Measurements from ENCODE around the gene OR51B5. TPM values are rescaled to one million over a fixed set of nuclear protein-coding genes. Genes with fewer than 3 reads are reported as not detected.
A peak's percentile ranks its signal among the peaks of the same experiment; 100 is the strongest.

OR51B5 gene
- total and polyA plus RNA-seq, 2 donors (not counting 1 experiment from before 2014, with no cell fraction given) = 0.06 to 0.17 TPM

DNA sequence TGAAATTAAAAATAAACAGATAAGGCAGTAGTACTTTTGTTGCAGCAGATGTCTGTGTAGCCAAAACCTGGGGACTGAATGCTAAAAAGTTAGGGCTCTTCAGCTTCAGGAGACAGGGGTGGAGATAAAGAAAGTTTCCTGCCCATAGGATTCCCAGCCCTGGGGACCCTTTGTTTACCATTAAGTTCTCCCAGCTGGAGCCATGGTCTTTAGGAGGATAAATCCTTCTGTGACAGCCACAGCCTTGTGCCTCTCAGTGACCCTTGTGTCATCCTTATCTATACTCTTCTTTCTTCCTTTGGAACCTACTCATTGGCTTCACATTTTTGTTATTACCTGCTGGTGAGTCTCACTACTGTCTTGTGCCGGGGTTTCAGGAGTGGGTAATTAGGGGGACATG, 40.3 kb upstream of the OR51B5 start, which contains the start of gene OR51M1:
Gene OR51M1 (plus strand): TSS at position 237 of the 400 bp plus-strand sequence. CDS start 5,587 bp downstream, outside the sequence.
- DNase-seq (ENCODE audit: low read depth in 2 of 2) = no peak
- no peaks in the 10 kb centered on the region for H3K4me1 ChIP-seq (ENCODE audit: control insufficient read depth, extremely low read depth, insufficient read depth, low read length)
- H3K36me3 ChIP-seq (ENCODE audit: control insufficient read depth, insufficient read depth, low read length) = no peaks in the 10 kb centered on the region
- no peaks in the 10 kb centered on the region for H3K27me3 ChIP-seq (ENCODE audit: control insufficient read depth, insufficient read depth, low read length)
- no peaks in the 10 kb centered on the region for H3K79me2 ChIP-seq (ENCODE audit: control insufficient read depth, insufficient read depth, low read length)
- H2AFZ ChIP-seq (ENCODE audit: low read length) = no peak within 1 kb of the TSS
- H3K9me3 ChIP-seq (ENCODE audit: control insufficient read depth, insufficient read depth, low read depth, low read length) = no peaks in the 10 kb centered on the region
- TF ChIP-seq CTCF (conservative IDR thresholded peaks at IDR 0.05 in 1 of 2, IDR thresholded peaks at IDR 0.05 in 1 of 2; ENCODE audit: low read depth in 1 of 2, low read length in 2 of 2) = no peak
- H3K27ac ChIP-seq (ENCODE audit: insufficient read depth, low read length) = no peak within 1 kb of the TSS
- no peaks in the 10 kb centered on the region for H4K20me1 ChIP-seq (ENCODE audit: control insufficient read depth, extremely low read depth, insufficient read depth, low read length)
- H3K4me3 ChIP-seq (replicated peaks in 1 of 4; ENCODE audit: control extremely low read depth in 1 of 4, insufficient read depth in 1 of 4, low read depth in 3 of 4, low read length in 4 of 4) = no peak within 1 kb of the TSS
- no peak within 1 kb of the TSS for H3K9ac ChIP-seq (ENCODE audit: insufficient read depth, low read length)
- no peak within 1 kb of the TSS for H3K4me2 ChIP-seq (ENCODE audit: extremely low read depth, insufficient read depth, low read length)

DNA sequence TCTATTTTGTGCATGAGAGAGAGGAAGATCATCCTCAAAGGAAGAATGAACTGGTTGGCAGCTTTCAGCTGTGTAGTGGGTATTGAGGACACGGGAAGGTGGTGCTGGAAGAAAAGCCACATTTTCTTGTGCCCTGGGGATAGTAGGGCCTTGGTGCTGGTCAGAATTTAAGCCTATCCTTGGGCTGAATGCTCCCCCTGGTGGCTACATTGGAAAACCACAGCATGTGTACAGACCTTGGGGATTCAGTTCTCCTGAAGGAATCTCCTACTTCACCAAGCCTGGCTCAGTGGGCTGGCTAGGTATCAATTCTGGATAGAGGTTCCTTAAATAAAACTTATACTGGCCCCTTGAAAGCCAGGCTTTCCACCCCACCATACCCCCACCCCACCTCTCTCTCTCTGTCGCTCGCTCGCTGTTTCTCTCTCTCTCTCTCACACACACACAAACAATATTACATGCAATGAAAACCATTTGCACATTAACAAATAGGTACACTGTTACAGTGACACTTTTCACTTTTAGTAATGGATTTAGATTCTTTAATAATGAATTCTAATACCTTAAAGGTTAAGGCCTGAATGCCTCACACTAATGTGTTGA, 37.5 kb upstream of the OR51B5 start:
- Histone ChIP-seq H3K4me2 (ENCODE audit: extremely low read depth, insufficient read depth, low read length) (no peak overlapping the region), H4K20me1 (ENCODE audit: control insufficient read depth, extremely low read depth, insufficient read depth, low read length) (no peaks in the 10 kb centered on the region), H3K27me3 (ENCODE audit: control insufficient read depth, insufficient read depth, low read length) (no peaks in the 10 kb centered on the region), H3K4me3 (replicated peaks in 1 of 4; ENCODE audit: control extremely low read depth in 1 of 4, insufficient read depth in 1 of 4, low read depth in 3 of 4, low read length in 4 of 4) (no peak overlapping the region), H3K36me3 (ENCODE audit: control insufficient read depth, insufficient read depth, low read length) (no peaks in the 10 kb centered on the region), H3K9ac (ENCODE audit: insufficient read depth, low read length) (no peak overlapping the region), H3K79me2 (ENCODE audit: control insufficient read depth, insufficient read depth, low read length) (no peaks in the 10 kb centered on the region), H3K9me3 (ENCODE audit: control insufficient read depth, insufficient read depth, low read depth, low read length) (no peaks in the 10 kb centered on the region), H3K27ac (ENCODE audit: insufficient read depth, low read length) (no peak overlapping the region), H3K4me1 (ENCODE audit: control insufficient read depth, extremely low read depth, insufficient read depth, low read length) (no peaks in the 10 kb centered on the region), H2AFZ (ENCODE audit: low read length) (peak overlapping the region; percentile 63)
- peak; percentile 49 to 79 for DNase-seq (ENCODE audit: low read depth in 2 of 2)
- TF ChIP-seq EZH2 (IDR thresholded peaks at IDR 0.05; ENCODE audit: low read length, missing control alignments) (no peak), CTCF (conservative IDR thresholded peaks at IDR 0.05 in 1 of 2, IDR thresholded peaks at IDR 0.05 in 1 of 2; ENCODE audit: low read depth in 1 of 2, low read length in 2 of 2) (peak; percentile 91)

GRCh38 chr11:5369789-5370188, 26.5 kb upstream of the OR51B5 start:
- Histone ChIP-seq H3K79me2 (ENCODE audit: control insufficient read depth, insufficient read depth, low read length) (no peaks in the 10 kb centered on the region), H3K4me2 (ENCODE audit: extremely low read depth, insufficient read depth, low read length) (no peak overlapping the region), H3K4me1 (ENCODE audit: control insufficient read depth, extremely low read depth, insufficient read depth, low read length) (peaks cover 14% of the 10 kb centered on the region), H3K36me3 (ENCODE audit: control insufficient read depth, insufficient read depth, low read length) (no peaks in the 10 kb centered on the region), H3K9ac (ENCODE audit: insufficient read depth, low read length) (no peak overlapping the region), H3K9me3 (ENCODE audit: control insufficient read depth, insufficient read depth, low read depth, low read length) (no peaks in the 10 kb centered on the region), H4K20me1 (ENCODE audit: control insufficient read depth, extremely low read depth, insufficient read depth, low read length) (no peaks in the 10 kb centered on the region), H3K27ac (ENCODE audit: insufficient read depth, low read length) (no peak overlapping the region), H3K27me3 (ENCODE audit: control insufficient read depth, insufficient read depth, low read length) (no peaks in the 10 kb centered on the region), H3K4me3 (replicated peaks in 1 of 4; ENCODE audit: control extremely low read depth in 1 of 4, insufficient read depth in 1 of 4, low read depth in 3 of 4, low read length in 4 of 4) (no peak overlapping the region), H2AFZ (ENCODE audit: low read length) (peak overlapping the region; percentile 35)
- DNase-seq (ENCODE audit: low read depth in 2 of 2) = peak in 1 of 2 donors; percentile 71
- no peak for TF ChIP-seq EZH2 (IDR thresholded peaks at IDR 0.05; ENCODE audit: low read length, missing control alignments)
- TF ChIP-seq CTCF (conservative IDR thresholded peaks at IDR 0.05 in 1 of 2, IDR thresholded peaks at IDR 0.05 in 1 of 2; ENCODE audit: low read depth in 1 of 2, low read length in 2 of 2) = peak; percentile 56 to 61
